PC-3 (cell line): ENCODE data around the gene MTX1. TPM values are rescaled to one million over a fixed set of nuclear protein-coding genes. Genes with fewer than 3 reads are reported as not detected.

Experiments used
- ATAC-seq: fragments of 200-7000 bp; cut with Tn5 transposase; 2 replicates; pipeline ENCODE4 v1.9.1; 2020; ENCODE audit warnings: mild to moderate bottlenecking, moderate library complexity
- BruUV-seq: library from RNA; stranded (reverse); fragments of 400-500 nt; replicated peaks from 2 replicates; lab custom pipeline; 2021; lab: Mats Ljungman, UMichigan
- CTCF ChIA-PET: fragments of 300-600 bp; sonication (Branson Sonifier 250); formaldehyde crosslinking; loops from one replicate; lab custom pipeline; 2022; ENCODE audit warnings: antibody characterized with exemption; lab: Charles Lee
- POLR2A ChIA-PET: fragments of 300-600 bp; sonication (Branson Sonifier 250); formaldehyde crosslinking; loops from one replicate; lab custom pipeline; 2022; ENCODE audit warnings: antibody characterized with exemption; ENCODE audit not compliant: unreplicated experiment; lab: Charles Lee
- DNase-seq: peaks from one replicate; pipeline ENCODE4 v3.0.0-alpha.2; 2015
- H2AFZ ChIP-seq: fragments of 300-600 bp; sonication (generic); 2 replicates; pipeline ENCODE4 v1.6.0; 2016; ENCODE audit warnings: antibody characterized with exemption, low read length
- H3F3A ChIP-seq: fragments of 300-600 bp; sonication (generic); one replicate; pipeline ENCODE4 v1.6.0; 2017; ENCODE audit warnings: antibody characterized with exemption, low read length, control low read depth, mild to moderate bottlenecking; ENCODE audit not compliant: unreplicated experiment
- H3K27ac ChIP-seq: fragments of 300-600 bp; sonication (generic); 2 replicates; pipeline ENCODE4 v1.5.1; 2016; ENCODE audit warnings: mild to moderate bottlenecking, low read length
- H3K27me3 ChIP-seq: fragments of 300-600 bp; sonication (generic); 2 replicates; pipeline ENCODE4 v1.6.1; 2016; ENCODE audit warnings: low read length, mixed read lengths
- H3K36me3 ChIP-seq: fragments of 300-600 bp; sonication (generic); 2 replicates; pipeline ENCODE4 v1.6.1; 2016; ENCODE audit warnings: low read depth, mixed run types, low read length, mixed read lengths
- H3K4me1 ChIP-seq: fragments of 300-600 bp; sonication (generic); 2 replicates; pipeline ENCODE4 v1.5.1; 2016; ENCODE audit warnings: low read length; ENCODE audit not compliant: insufficient read depth
- H3K4me2 ChIP-seq: fragments of 300-600 bp; sonication (generic); 2 replicates; pipeline ENCODE4 v1.6.0; 2016; ENCODE audit warnings: low read length
- H3K4me3 ChIP-seq: fragments of 300-600 bp; sonication (generic); 2 replicates; pipeline ENCODE4 v1.5.1; 2016; ENCODE audit warnings: mild to moderate bottlenecking, low read length, mixed read lengths
- H3K79me2 ChIP-seq: fragments of 300-600 bp; sonication (generic); 2 replicates; pipeline ENCODE4 v1.6.1; 2017; ENCODE audit warnings: low read length, mixed read lengths
- H3K9ac ChIP-seq: fragments of 300-600 bp; sonication (generic); 2 replicates; pipeline ENCODE4 v1.6.0; 2016; ENCODE audit warnings: mild to moderate bottlenecking, low read length
- H3K9me2 ChIP-seq: fragments of 300-600 bp; sonication (generic); replicated peaks from 2 replicates; pipeline ENCODE4 v1.6.1; 2016; ENCODE audit warnings: mixed run types, low read length, mixed read lengths
- H3K9me3 ChIP-seq: fragments of 300-600 bp; sonication (generic); 2 replicates; pipeline ENCODE4 v1.6.1; 2016; ENCODE audit warnings: low read length, mixed read lengths
- H4K20me1 ChIP-seq: fragments of 300-600 bp; sonication (generic); 2 replicates; pipeline ENCODE4 v1.6.1; 2016; ENCODE audit warnings: low read length, mixed read lengths
- CTCF ChIP-seq: fragments of 300-600 bp; sonication (generic); conservative IDR thresholded peaks from 2 replicates; pipeline ENCODE4 v1.5.1; 2017; ENCODE audit warnings: antibody characterized with exemption, low read depth, mild to moderate bottlenecking, low read length
- EZH2 ChIP-seq: fragments of 300-600 bp; sonication (generic); IDR thresholded peaks from one replicate; pipeline ENCODE4 v1.6.1; 2017; ENCODE audit warnings: antibody characterized with exemption, mild to moderate bottlenecking, low read length; ENCODE audit not compliant: unreplicated experiment
- EZH2phosphoT487 ChIP-seq: fragments of 300-600 bp; sonication (generic); IDR thresholded peaks from 2 replicates; pipeline ENCODE4 v1.6.1; 2018; ENCODE audit warnings: mild to moderate bottlenecking, antibody characterized with exemption, low read length, borderline replicate concordance
- intact Hi-C: fragments of 100-400 bp; cut with micrococcal nuclease; formaldehyde crosslinking; loops from 2 replicates; pipeline ENCODE4 v1.9.0; 2023
- total RNA-seq: library from RNA; depleted of rRNA; stranded (reverse); fragments of >200 nt; gene quantifications from 2 replicates; pipeline ENCODE4 v1.2.3, GENCODE V29; 2014

Gene MTX1
- total RNA-seq, 1 experiment from 2014 or later, result 152 TPM

- Histone ChIP-seq H3K9me2 (no peaks in the 10 kb centered on the region), H4K20me1 (no peaks in the 10 kb centered on the region), H3K9me3 (no peaks in the 10 kb centered on the region), H3F3A (no peaks in the 10 kb centered on the region), H3K27ac (no peak overlapping the region), H3K4me3 (no peak overlapping the region), H3K4me1 (peaks cover 21% of the 10 kb centered on the region; the same call in 1 of the 2 replicates), H2AFZ (no peak overlapping the region), H3K79me2 (peaks cover 20% of the 10 kb centered on the region), H3K27me3 (no peaks in the 10 kb centered on the region), H3K36me3 (peaks cover 8% of the 10 kb centered on the region; the same call in 1 of the 2 replicates), H3K9ac (no peak overlapping the region), H3K4me2 (no peak overlapping the region)
- DNase-seq, result no peak
- POLR2A ChIA-PET, result no interaction called here
- no peak for ATAC-seq
- CTCF ChIA-PET, result no interaction called here
- intact Hi-C loops, result no loop called here
- TF ChIP-seq EZH2phosphoT487 (no peak), CTCF (no peak), EZH2 (no peak)
- BruUV-seq, result no TSS peak
Observed at GRCh38 chr1:155170806-155171205, 37.7 kb upstream of the MTX1 start.

- BruUV-seq, result no TSS peak
- intact Hi-C loops, result no loop called here
- Histone ChIP-seq H3K79me2 (peaks cover 20% of the 10 kb centered on the region), H4K20me1 (no peaks in the 10 kb centered on the region), H2AFZ (peak overlapping the region; percentile 97), H3F3A (peaks cover 4% of the 10 kb centered on the region), H3K36me3 (peaks cover 8% of the 10 kb centered on the region; the same call in 1 of the 2 replicates), H3K9me3 (no peaks in the 10 kb centered on the region), H3K4me2 (peak overlapping the region; percentile 89), H3K27me3 (no peaks in the 10 kb centered on the region), H3K9ac (peak overlapping the region; percentile 93), H3K4me1 (peaks cover 26% of the 10 kb centered on the region), H3K4me3 (peak overlapping the region; percentile 83), H3K9me2 (no peaks in the 10 kb centered on the region), H3K27ac (peak overlapping the region; percentile 62)
- TF ChIP-seq EZH2 (no peak), EZH2phosphoT487 (no peak), CTCF (no peak)
- ATAC-seq (no peak; the same call in 1 of the 2 replicates), DNase-seq (no peak)
- ChIA-PET POLR2A (interaction anchor here (0.6 to 1.2 kb wide), 4 partner anchors 21 to 76 kb away, joined by 4 to 30 read pairs (median 7); no protein-coding TSS in a partner anchor), CTCF (interaction anchor here (0.9 to 1.9 kb wide), 6 partner anchors 22 to 121 kb away, joined by 3 to 25 read pairs (median 12); partner anchors contain the start of gene ADAM15)
Observed at GRCh38 chr1:155171836-155172731, 36.4 kb upstream of the MTX1 start.
